Caco-2 (cell line): ENCODE measurements around the gene RPL6. TPM values are rescaled to one million over a fixed set of nuclear protein-coding genes. Genes with fewer than 3 reads are reported as not detected.
"Not testable (repeated sequence)": the region's sequence is repeated elsewhere in the genome, so short reads cannot be mapped to it uniquely, and the experiment has no call there.

Source experiments
- Bru-seq: library from RNA; stranded (reverse); fragments of 400-500 nt; gene quantifications from one replicate; lab custom pipeline; 2021; lab: Mats Ljungman, UMichigan
- BruChase-seq, 2 experiments: library from RNA; stranded (reverse); fragments of 400-500 nt; gene quantifications; one replicate each; lab custom pipeline; 2021; lab: Mats Ljungman, UMichigan
- BruUV-seq: library from RNA; stranded (reverse); fragments of 400-500 nt; replicated peaks from 2 replicates; lab custom pipeline; 2021; lab: Mats Ljungman, UMichigan
- CTCF ChIA-PET: fragments of 300-600 bp; sonication (Branson Sonifier 250); formaldehyde crosslinking; loops from one replicate; lab custom pipeline; 2022; ENCODE audit warnings: antibody characterized with exemption; lab: Charles Lee
- POLR2A ChIA-PET: fragments of 300-600 bp; sonication (Branson Sonifier 250); formaldehyde crosslinking; loops from one replicate; lab custom pipeline; 2022; ENCODE audit warnings: antibody characterized with exemption; lab: Charles Lee
- DNase-seq, 2 experiments: peaks; one replicate each; pipeline versions ENCODE4 v3.0.0 to v3.0.0-alpha.2; 2020 to 2022
- H3K27me3 ChIP-seq: replicated peaks from 2 replicates; pipeline ENCODE4 v1.6.0; 2011; ENCODE audit warnings: low read length; ENCODE audit not compliant: control insufficient read depth, insufficient read depth
- H3K36me3 ChIP-seq: 2 replicates; pipeline ENCODE4 v1.5.1; 2011; ENCODE audit warnings: low read length; ENCODE audit not compliant: control insufficient read depth, insufficient read depth
- H3K4me1 ChIP-seq: fragments of 250-450 bp; sonication (Bioruptor Pico); 2 replicates; pipeline ENCODE4 v1.5.1; 2020; ENCODE audit warnings: mild to moderate bottlenecking
- H3K4me3 ChIP-seq: 2 replicates; pipeline ENCODE4 v1.5.1; 2011; ENCODE audit warnings: low read depth, mild to moderate bottlenecking, control low read depth, low read length
- H3K9me3 ChIP-seq: fragments of 250-450 bp; sonication (Bioruptor Pico); 2 replicates; pipeline ENCODE4 v1.5.1; 2020; ENCODE audit warnings: mild to moderate bottlenecking, moderate library complexity
- H3K27ac Mint-ChIP-seq: one replicate; pipeline ENCODE4 v1.8.0; 2022; ENCODE audit warnings: mixed read lengths; ENCODE audit not compliant: unreplicated experiment
- H3K27me3 Mint-ChIP-seq: one replicate; pipeline ENCODE4 v1.8.0; 2022; ENCODE audit warnings: mixed read lengths; ENCODE audit not compliant: insufficient read depth, unreplicated experiment
- H3K36me3 Mint-ChIP-seq: one replicate; pipeline ENCODE4 v1.8.0; 2022; ENCODE audit warnings: mild to moderate bottlenecking, mixed read lengths; ENCODE audit not compliant: insufficient read depth, unreplicated experiment
- H3K4me1 Mint-ChIP-seq: one replicate; pipeline ENCODE4 v1.8.0; 2022; ENCODE audit warnings: low read depth, mixed read lengths; ENCODE audit not compliant: unreplicated experiment
- H3K4me3 Mint-ChIP-seq: one replicate; pipeline ENCODE4 v1.8.0; 2022; ENCODE audit warnings: mild to moderate bottlenecking, moderate library complexity, mixed read lengths; ENCODE audit not compliant: unreplicated experiment
- H3K9me3 Mint-ChIP-seq: one replicate; pipeline ENCODE4 v1.8.0; 2022; ENCODE audit warnings: mixed read lengths; ENCODE audit not compliant: unreplicated experiment
- CTCF ChIP-seq, 2 experiments: fragments of 200-600 bp in 1 of 2; IDR thresholded peaks; 1 replicate in 1 of 2; 2 replicates in 1 of 2; pipeline versions ENCODE4 v1.5.1 to v1.8.0; 2011 to 2022; ENCODE audit warnings: antibody characterized with exemption in 1 of 2, control low read depth in 1 of 2, inconsistent platforms in 1 of 2, low read depth in 1 of 2, low read length in 1 of 2, mild to moderate bottlenecking in 1 of 2, moderate library complexity in 1 of 2; ENCODE audit not compliant: insufficient read depth in 1 of 2, severe bottlenecking in 1 of 2, unreplicated experiment in 1 of 2
- intact Hi-C: fragments of 100-400 bp; cut with micrococcal nuclease; formaldehyde crosslinking; loops from one replicate; pipeline ENCODE4 v1.10.0; 2022; ENCODE audit not compliant: unreplicated experiment
- long read RNA-seq: library from polyadenylated mRNA; stranded (forward); transcript quantifications from one replicate; pipeline ENCODE4 v2.0.0, GENCODE V29; 2022
- total RNA-seq: library from RNA; stranded (reverse); gene quantifications from 2 replicates; pipeline ENCODE4 v1.2.3, GENCODE V29; 2022

Gene RPL6
- total RNA-seq (1,460 and 1,533 TPM in 2 replicates), Bru-seq, nascent RNA (percentile 100 among the genes with signal in this experiment), BruChase-seq, experiment 1, labeled RNA remaining after a 2-hour chase (percentile 99 among the genes with signal in this experiment), BruChase-seq, experiment 2, labeled RNA remaining after a 6-hour chase (percentile 100 among the genes with signal in this experiment)
- long read RNA-seq, transcript RPL6-202 (7 exons, 1,074 nt): minor isoform, 71 of 1,216 reads
- long read RNA-seq, transcript RPL6-201 (7 exons, 947 nt): major isoform, 944 of 1,216 reads
- long read RNA-seq, partial matches to known transcripts: 172 of 1,216 reads
- long read RNA-seq, other reads (novel, unspliced or antisense): 29 of 1,216 reads

- CTCF ChIA-PET: no interaction called here
- Mint-ChIP-seq H3K27ac (peak within 1 kb of the TSS; percentile 100), H3K27me3 (no peaks in the 10 kb centered on the region), H3K36me3 (peaks cover 56% of the 10 kb centered on the region), H3K4me3 (peak within 1 kb of the TSS; percentile 99), H3K9me3 (no peaks in the 10 kb centered on the region), H3K4me1 (no peaks in the 10 kb centered on the region)
- Histone ChIP-seq H3K27me3 (no peaks in the 10 kb centered on the region), H3K4me3 (peak within 1 kb of the TSS; percentile 85), H3K4me1 (peaks cover 12% of the 10 kb centered on the region), H3K9me3 (no peaks in the 10 kb centered on the region), H3K36me3 (peaks cover 10% of the 10 kb centered on the region)
- TSS peak; percentile 61 for BruUV-seq
- POLR2A ChIA-PET: no interaction called here
- no peak for TF ChIP-seq CTCF (IDR thresholded peaks at IDR 0.05; ENCODE audit: insufficient read depth in 1 of 2, low read depth in 1 of 2, low read length in 1 of 2, severe bottlenecking in 1 of 2, unreplicated experiment in 1 of 2)
- DNase-seq: peak; percentile 87
- intact Hi-C loops: loop anchor here (1.0 kb wide), 1 partner anchor 9 kb away; the partner anchor contains the start of gene PTPN11
Measured at GRCh38 chr12:112409064-112409905, at the start of gene RPL6. TSS of gene RPL6 (minus strand) at chr12:112409605. CDS start at chr12:112408656, 949 bp downstream.

- Histone ChIP-seq H3K9me3 (no peaks in the 10 kb centered on the region), H3K4me3 (no peak overlapping the region), H3K36me3 (no peaks in the 10 kb centered on the region; the same call in 1 of the 2 replicates), H3K27me3 (no peaks in the 10 kb centered on the region), H3K4me1 (no peaks in the 10 kb centered on the region)
- TF ChIP-seq CTCF (IDR thresholded peaks at IDR 0.05; ENCODE audit: insufficient read depth in 1 of 2, low read depth in 1 of 2, low read length in 1 of 2, severe bottlenecking in 1 of 2, unreplicated experiment in 1 of 2): no peak
- no TSS peak for BruUV-seq
- no peak for DNase-seq
- H3K36me3 Mint-ChIP-seq: peaks cover 70% of the 10 kb centered on the region
- ChIA-PET POLR2A (no interaction called here), CTCF (no interaction called here)
- H3K9me3 Mint-ChIP-seq: no peaks in the 10 kb centered on the region
- no peak overlapping the region for H3K4me3 Mint-ChIP-seq
- H3K27me3 Mint-ChIP-seq: no peaks in the 10 kb centered on the region
- intact Hi-C loops: no loop called here
- H3K27ac Mint-ChIP-seq: no peak overlapping the region
- no peaks in the 10 kb centered on the region for H3K4me1 Mint-ChIP-seq
Measured at GRCh38 chr12:112458751-112459150, 49.3 kb upstream of the RPL6 start.

GRCh38 chr12:112458330-112458729, 48.9 kb upstream of the RPL6 start:
- H3K4me3 ChIP-seq: no peak overlapping the region
- no peaks in the 10 kb centered on the region for H3K27me3 ChIP-seq
- no TSS peak for BruUV-seq
- DNase-seq: no peak
- Mint-ChIP-seq H3K4me1 (no peaks in the 10 kb centered on the region), H3K4me3 (no peak overlapping the region), H3K36me3 (peaks cover 69% of the 10 kb centered on the region), H3K9me3 (no peaks in the 10 kb centered on the region), H3K27ac (no peak overlapping the region), H3K27me3 (no peaks in the 10 kb centered on the region)
- H3K9me3 ChIP-seq: no peaks in the 10 kb centered on the region
- no peaks in the 10 kb centered on the region for H3K4me1 ChIP-seq
- CTCF ChIA-PET: no interaction called here
- no peaks in the 10 kb centered on the region; the same call in 1 of the 2 replicates for H3K36me3 ChIP-seq
- no peak for TF ChIP-seq CTCF (IDR thresholded peaks at IDR 0.05; ENCODE audit: insufficient read depth in 1 of 2, low read depth in 1 of 2, low read length in 1 of 2, severe bottlenecking in 1 of 2, unreplicated experiment in 1 of 2)
- intact Hi-C loops: no loop called here
- POLR2A ChIA-PET: no interaction called here

- POLR2A ChIA-PET, H3K9me3 ChIP-seq, intact Hi-C loops, H3K36me3 ChIP-seq, BruUV-seq, CTCF ChIA-PET, H3K27me3 Mint-ChIP-seq, H3K4me3 Mint-ChIP-seq, H3K27me3 ChIP-seq, H3K9me3 Mint-ChIP-seq, DNase-seq, H3K4me1 Mint-ChIP-seq, H3K4me3 ChIP-seq, H3K4me1 ChIP-seq, H3K27ac Mint-ChIP-seq: not testable (repeated sequence)
- peaks cover 78% of the 10 kb centered on the region for H3K36me3 Mint-ChIP-seq
Measured at GRCh38 chr12:112457142-112457541, 47.7 kb upstream of the RPL6 start.
